Activated CD4-positive, alpha-beta memory T cell treated with anti-CD3 and anti-CD28 coated beads, Interleukin-2, amount 10 ng/mL, durations not matched to agents 7 days and 5 days (primary cell): ENCODE measurements around the gene CDKN1A. TPM values are rescaled to one million over a fixed set of nuclear protein-coding genes. Genes with fewer than 3 reads are reported as not detected.
A peak's percentile ranks its signal among the peaks of the same experiment; 100 is the strongest.

Experiments
- CTCF ChIA-PET: fragments of 350-600 bp; sonication (Branson Sonifier 250); formaldehyde crosslinking; loops from one replicate; lab custom pipeline; 2021; ENCODE audit warnings: antibody characterized with exemption, inconsistent platforms; lab: Charles Lee
- POLR2A ChIA-PET: fragments of 350-600 bp; sonication (Branson Sonifier 250); formaldehyde crosslinking; loops from one replicate; lab custom pipeline; 2021; ENCODE audit warnings: antibody characterized with exemption; lab: Charles Lee
- DNase-seq: peaks from one replicate; pipeline ENCODE4 v3.0.0-alpha.2; 2020
- H3K27ac Mint-ChIP-seq: one replicate; pipeline ENCODE4 v1.8.0; 2021; ENCODE audit warnings: mild to moderate bottlenecking, mixed read lengths
- H3K27me3 Mint-ChIP-seq: one replicate; pipeline ENCODE4 v1.8.0; 2021; ENCODE audit warnings: mixed read lengths
- H3K36me3 Mint-ChIP-seq: one replicate; pipeline ENCODE4 v1.8.0; 2021; ENCODE audit warnings: low read depth, mixed read lengths
- H3K4me1 Mint-ChIP-seq: one replicate; pipeline ENCODE4 v1.8.0; 2021; ENCODE audit warnings: mixed read lengths
- H3K4me3 Mint-ChIP-seq: one replicate; pipeline ENCODE4 v1.8.0; 2021; ENCODE audit warnings: mild to moderate bottlenecking, mixed read lengths
- H3K9me3 Mint-ChIP-seq: one replicate; pipeline ENCODE4 v1.8.0; 2021; ENCODE audit warnings: mixed read lengths
- total RNA-seq, 2 experiments: library from RNA; stranded (reverse); gene quantifications; one replicate each; pipeline ENCODE4 v1.2.3, GENCODE V29; 2021

The CDKN1A gene
- total RNA-seq, 2 experiments from 2014 or later: 107 to 109 TPM

DNA sequence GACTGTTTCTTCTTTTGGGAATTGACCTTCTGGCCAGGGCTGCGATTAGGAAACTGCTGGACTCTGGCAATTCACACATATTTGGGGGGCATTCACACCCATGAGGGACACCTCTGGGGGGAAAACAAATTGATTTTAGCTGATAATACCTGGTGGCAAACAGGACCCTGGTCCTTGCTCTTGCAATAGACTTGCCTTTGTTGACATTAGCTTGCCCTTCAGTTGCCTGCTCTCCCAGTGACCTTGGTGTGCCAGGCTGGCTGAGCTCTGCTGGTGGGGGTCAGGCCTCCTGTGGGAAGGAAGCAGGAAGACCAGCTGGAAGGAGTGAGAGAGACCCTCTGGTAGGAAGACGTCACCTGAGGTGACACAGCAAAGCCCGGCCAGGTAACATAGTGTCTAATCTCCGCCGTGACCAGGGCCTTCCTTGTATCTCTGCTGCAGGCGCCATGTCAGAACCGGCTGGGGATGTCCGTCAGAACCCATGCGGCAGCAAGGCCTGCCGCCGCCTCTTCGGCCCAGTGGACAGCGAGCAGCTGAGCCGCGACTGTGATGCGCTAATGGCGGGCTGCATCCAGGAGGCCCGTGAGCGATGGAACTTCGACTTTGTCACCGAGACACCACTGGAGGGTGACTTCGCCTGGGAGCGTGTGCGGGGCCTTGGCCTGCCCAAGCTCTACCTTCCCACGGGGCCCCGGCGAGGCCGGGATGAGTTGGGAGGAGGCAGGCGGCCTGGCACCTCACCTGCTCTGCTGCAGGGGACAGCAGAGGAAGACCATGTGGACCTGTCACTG, 5.3 kb downstream of the CDKN1A start:
- ChIA-PET CTCF (interaction anchor here (1.9 kb wide), 1 partner anchor 41 kb away, joined by 5 read pairs; no protein-coding TSS in a partner anchor), POLR2A (interaction anchor here (0.7 to 8.6 kb wide), 6 partner anchors 6 to 486 kb away, joined by 3 to 86 read pairs (median 4); partner anchors contain the start of genes PIM1 and SRSF3)
- peaks cover 77% of the 10 kb centered on the region for H3K36me3 Mint-ChIP-seq
- H3K4me1 Mint-ChIP-seq: peaks cover 46% of the 10 kb centered on the region
- DNase-seq: no peak
- no peak overlapping the region for H3K4me3 Mint-ChIP-seq
- H3K27me3 Mint-ChIP-seq: no peaks in the 10 kb centered on the region
- H3K9me3 Mint-ChIP-seq: no peaks in the 10 kb centered on the region
- H3K27ac Mint-ChIP-seq: peak overlapping the region; percentile 71

DNA sequence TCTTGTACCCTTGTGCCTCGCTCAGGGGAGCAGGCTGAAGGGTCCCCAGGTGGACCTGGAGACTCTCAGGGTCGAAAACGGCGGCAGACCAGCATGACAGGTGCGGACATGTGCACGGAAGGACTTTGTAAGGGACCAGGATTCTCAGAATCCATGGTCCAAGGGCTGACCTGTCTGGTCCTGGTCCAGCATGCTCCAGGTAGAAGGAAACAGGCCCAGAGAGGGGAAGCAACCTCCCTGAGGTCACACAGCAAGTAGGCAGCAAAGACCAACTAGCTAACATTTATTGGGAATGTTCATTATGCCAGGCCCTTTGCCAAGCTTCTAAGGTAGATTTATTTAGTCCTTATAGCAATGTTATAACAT, 5.9 kb downstream of the CDKN1A start:
- H3K27ac Mint-ChIP-seq: no peak overlapping the region

DNA sequence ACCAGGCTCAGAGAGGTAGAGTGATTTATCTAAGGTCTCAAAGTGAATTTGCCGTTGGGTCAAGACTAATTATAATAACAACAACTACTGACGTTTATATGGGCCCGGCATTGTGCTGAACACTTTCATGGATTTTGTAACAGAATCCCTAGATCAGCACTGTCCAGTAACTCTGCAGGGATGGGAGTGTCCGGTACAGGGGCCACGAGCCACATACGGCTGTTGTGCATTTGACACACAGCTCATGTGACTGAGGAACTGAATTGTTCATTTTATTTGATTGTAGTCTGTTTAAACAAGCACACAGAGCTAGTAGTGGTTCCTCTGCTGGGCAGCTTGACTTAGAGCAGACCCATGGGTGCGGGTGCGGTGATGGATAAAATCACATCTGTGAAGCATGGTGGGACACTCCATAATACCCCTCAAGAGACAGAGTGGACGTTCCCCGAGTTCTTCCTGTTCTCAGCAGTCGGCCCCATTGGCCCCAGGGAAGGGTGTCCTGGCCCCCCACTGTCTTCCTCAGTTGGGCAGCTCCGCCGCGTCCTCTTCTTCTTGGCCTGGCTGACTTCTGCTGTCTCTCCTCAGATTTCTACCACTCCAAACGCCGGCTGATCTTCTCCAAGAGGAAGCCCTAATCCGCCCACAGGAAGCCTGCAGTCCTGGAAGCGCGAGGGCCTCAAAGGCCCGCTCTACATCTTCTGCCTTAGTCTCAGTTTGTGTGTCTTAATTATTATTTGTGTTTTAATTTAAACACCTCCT, 6.8 kb downstream of the CDKN1A start:
- peaks cover 50% of the 10 kb centered on the region for H3K4me1 Mint-ChIP-seq
- ChIA-PET POLR2A (interaction anchor here (8.6 kb wide), 1 partner anchor 87 kb away, joined by 86 read pairs; the partner anchor contains the start of gene SRSF3), CTCF (interaction anchor here (1.9 to 3.2 kb wide), 2 partner anchors 39 to 74 kb away, joined by 5 to 9 read pairs; no protein-coding TSS in a partner anchor)
- peak overlapping the region; percentile 18 for H3K27ac Mint-ChIP-seq
- H3K4me3 Mint-ChIP-seq: no peak overlapping the region
- no peak for DNase-seq
- H3K9me3 Mint-ChIP-seq: no peaks in the 10 kb centered on the region
- H3K27me3 Mint-ChIP-seq: no peaks in the 10 kb centered on the region
- peaks cover 71% of the 10 kb centered on the region for H3K36me3 Mint-ChIP-seq

More for the DNA sequence above, 5.9 kb downstream of the CDKN1A start:
- H3K36me3 Mint-ChIP-seq: peaks cover 74% of the 10 kb centered on the region
- H3K4me3 Mint-ChIP-seq: no peak overlapping the region
- no peaks in the 10 kb centered on the region for H3K9me3 Mint-ChIP-seq
- DNase-seq: no peak
- no peaks in the 10 kb centered on the region for H3K27me3 Mint-ChIP-seq
- peaks cover 46% of the 10 kb centered on the region for H3K4me1 Mint-ChIP-seq
- POLR2A ChIA-PET: interaction anchor here (0.8 to 8.6 kb wide), 2 partner anchors 8 to 86 kb away, joined by 3 to 86 read pairs; partner anchors contain the start of gene SRSF3
- CTCF ChIA-PET: interaction anchor here (1.9 kb wide), 1 partner anchor 40 kb away, joined by 5 read pairs; no protein-coding TSS in a partner anchor

DNA sequence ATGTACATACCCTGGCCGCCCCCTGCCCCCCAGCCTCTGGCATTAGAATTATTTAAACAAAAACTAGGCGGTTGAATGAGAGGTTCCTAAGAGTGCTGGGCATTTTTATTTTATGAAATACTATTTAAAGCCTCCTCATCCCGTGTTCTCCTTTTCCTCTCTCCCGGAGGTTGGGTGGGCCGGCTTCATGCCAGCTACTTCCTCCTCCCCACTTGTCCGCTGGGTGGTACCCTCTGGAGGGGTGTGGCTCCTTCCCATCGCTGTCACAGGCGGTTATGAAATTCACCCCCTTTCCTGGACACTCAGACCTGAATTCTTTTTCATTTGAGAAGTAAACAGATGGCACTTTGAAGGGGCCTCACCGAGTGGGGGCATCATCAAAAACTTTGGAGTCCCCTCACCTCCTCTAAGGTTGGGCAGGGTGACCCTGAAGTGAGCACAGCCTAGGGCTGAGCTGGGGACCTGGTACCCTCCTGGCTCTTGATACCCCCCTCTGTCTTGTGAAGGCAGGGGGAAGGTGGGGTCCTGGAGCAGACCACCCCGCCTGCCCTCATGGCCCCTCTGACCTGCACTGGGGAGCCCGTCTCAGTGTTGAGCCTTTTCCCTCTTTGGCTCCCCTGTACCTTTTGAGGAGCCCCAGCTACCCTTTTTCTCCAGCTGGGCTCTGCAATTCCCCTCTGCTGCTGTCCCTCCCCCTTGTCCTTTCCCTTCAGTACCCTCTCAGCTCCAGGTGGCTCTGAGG, 7.6 kb downstream of the CDKN1A start:
- Mint-ChIP-seq H3K9me3 (no peaks in the 10 kb centered on the region), H3K36me3 (peaks cover 71% of the 10 kb centered on the region), H3K27me3 (no peaks in the 10 kb centered on the region), H3K4me1 (peaks cover 51% of the 10 kb centered on the region), H3K4me3 (no peak overlapping the region), H3K27ac (no peak overlapping the region)
- ChIA-PET CTCF (interaction anchor here (3.2 kb wide), 1 partner anchor 73 kb away, joined by 9 read pairs; no protein-coding TSS in a partner anchor), POLR2A (no interaction called here)
- DNase-seq: no peak

DNA sequence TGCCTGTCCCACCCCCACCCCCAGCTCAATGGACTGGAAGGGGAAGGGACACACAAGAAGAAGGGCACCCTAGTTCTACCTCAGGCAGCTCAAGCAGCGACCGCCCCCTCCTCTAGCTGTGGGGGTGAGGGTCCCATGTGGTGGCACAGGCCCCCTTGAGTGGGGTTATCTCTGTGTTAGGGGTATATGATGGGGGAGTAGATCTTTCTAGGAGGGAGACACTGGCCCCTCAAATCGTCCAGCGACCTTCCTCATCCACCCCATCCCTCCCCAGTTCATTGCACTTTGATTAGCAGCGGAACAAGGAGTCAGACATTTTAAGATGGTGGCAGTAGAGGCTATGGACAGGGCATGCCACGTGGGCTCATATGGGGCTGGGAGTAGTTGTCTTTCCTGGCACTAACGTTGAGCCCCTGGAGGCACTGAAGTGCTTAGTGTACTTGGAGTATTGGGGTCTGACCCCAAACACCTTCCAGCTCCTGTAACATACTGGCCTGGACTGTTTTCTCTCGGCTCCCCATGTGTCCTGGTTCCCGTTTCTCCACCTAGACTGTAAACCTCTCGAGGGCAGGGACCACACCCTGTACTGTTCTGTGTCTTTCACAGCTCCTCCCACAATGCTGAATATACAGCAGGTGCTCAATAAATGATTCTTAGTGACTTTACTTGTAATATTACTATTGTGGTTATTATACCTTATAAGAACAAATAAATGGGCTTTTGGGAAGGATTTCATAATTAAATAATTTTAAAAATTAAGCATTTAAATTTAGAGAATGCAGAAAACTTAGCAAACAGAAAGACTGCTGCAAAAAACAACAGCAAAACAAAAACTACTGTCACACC, 8.4 kb downstream of the CDKN1A start:
- H3K9me3 Mint-ChIP-seq: no peaks in the 10 kb centered on the region
- H3K4me1 Mint-ChIP-seq: peaks cover 56% of the 10 kb centered on the region
- no peak overlapping the region for H3K4me3 Mint-ChIP-seq
- H3K36me3 Mint-ChIP-seq: peaks cover 67% of the 10 kb centered on the region
- no peak for DNase-seq
- no peaks in the 10 kb centered on the region for H3K27me3 Mint-ChIP-seq
- POLR2A ChIA-PET: interaction anchor here (6.7 kb wide), 1 partner anchor 6 kb away, joined by 77 read pairs; the partner anchor contains the start of gene CDKN1A
- CTCF ChIA-PET: interaction anchor here (0.6 to 3.2 kb wide), 2 partner anchors 72 to 79 kb away, joined by 3 to 9 read pairs; no protein-coding TSS in a partner anchor
- H3K27ac Mint-ChIP-seq: no peak overlapping the region

DNA sequence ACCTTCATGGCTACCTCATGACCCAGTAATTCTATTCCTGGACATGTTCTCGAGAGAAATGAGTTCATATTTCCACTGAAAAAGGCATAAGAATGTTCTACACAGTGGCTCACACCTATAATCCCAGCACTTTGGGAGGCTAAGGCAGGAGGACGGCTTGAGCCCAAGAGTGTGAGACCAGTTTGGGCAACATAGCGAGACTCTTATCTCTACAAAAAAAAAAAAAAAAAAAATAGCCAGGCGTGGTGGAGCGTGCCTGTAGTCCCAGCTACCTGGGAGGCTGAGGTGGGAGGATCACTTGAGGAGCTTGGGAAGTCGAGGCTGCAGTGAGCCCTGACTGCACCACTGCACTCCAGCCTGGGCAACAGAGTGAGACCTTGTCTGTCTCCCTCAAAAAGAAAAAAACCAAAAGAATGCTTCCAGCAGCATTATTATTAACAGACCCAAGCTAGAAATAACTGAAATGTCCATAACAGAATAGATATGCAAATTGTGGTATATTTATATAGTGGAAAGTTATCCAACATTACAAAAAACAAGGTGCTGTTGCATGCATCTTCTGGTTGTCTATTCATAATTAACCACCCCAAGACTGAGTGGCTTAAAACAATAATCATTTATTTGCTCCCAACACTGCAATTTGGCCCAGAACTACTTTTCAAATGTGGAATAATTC, 9.7 kb downstream of the CDKN1A start:
- POLR2A ChIA-PET: interaction anchor here (6.7 kb wide), 1 partner anchor 8 kb away, joined by 77 read pairs; the partner anchor contains the start of gene CDKN1A
- Mint-ChIP-seq H3K27ac (peak overlapping the region; percentile 50), H3K36me3 (peaks cover 56% of the 10 kb centered on the region), H3K27me3 (no peaks in the 10 kb centered on the region), H3K4me3 (no peak overlapping the region), H3K4me1 (peaks cover 56% of the 10 kb centered on the region), H3K9me3 (no peaks in the 10 kb centered on the region)
- no peak for DNase-seq
- CTCF ChIA-PET: interaction anchor here (0.7 to 3.2 kb wide), 5 partner anchors 23 to 248 kb away, joined by 3 to 9 read pairs (median 3); no protein-coding TSS in a partner anchor

DNA sequence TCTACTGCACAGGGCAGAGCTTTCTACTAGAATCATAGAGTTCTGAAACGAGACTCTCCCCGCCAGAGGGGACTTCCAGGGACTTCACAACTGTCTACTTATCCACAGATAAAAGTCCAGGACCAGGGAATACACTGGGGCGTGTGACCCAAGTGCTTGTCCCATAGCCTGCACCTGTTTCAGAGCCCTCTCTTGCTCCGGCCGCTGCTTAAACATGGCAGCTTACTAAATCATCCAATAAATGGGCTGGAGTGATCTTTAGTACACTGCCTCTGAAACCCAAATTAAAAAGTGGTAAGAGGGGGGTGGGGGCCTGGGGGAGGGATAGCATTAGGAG, 10.2 kb downstream of the CDKN1A start:
- Mint-ChIP-seq H3K36me3 (peaks cover 51% of the 10 kb centered on the region), H3K27me3 (no peaks in the 10 kb centered on the region), H3K9me3 (no peaks in the 10 kb centered on the region), H3K27ac (peak overlapping the region; percentile 50), H3K4me3 (no peak overlapping the region), H3K4me1 (peaks cover 55% of the 10 kb centered on the region)
- ChIA-PET POLR2A (interaction anchor here (6.7 kb wide), 1 partner anchor 8 kb away, joined by 77 read pairs; the partner anchor contains the start of gene CDKN1A), CTCF (interaction anchor here (0.7 to 0.9 kb wide), 3 partner anchors 23 to 249 kb away, joined by 3 to 5 read pairs (median 3); no protein-coding TSS in a partner anchor)
- no peak for DNase-seq

DNA sequence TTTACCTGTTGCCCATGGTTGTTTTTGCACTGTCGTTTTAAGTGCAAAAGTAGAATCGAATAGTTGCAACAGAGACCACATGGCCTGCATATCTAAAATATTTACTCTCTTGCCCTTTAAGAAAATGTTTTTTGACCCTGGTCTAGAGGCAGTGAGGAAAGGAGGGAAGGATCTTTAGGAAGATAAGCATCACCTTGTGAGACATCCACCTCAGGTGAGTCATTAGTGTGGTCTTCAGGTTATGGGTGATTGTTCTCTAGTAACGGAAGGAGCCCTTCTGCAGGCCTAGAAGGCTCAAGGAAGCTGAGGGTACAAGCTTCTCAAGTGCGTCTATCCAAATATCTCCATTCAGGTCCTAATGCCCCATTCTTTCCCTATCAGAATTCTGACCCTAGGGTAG, 12.5 kb downstream of the CDKN1A start:
- no peak for DNase-seq
- Mint-ChIP-seq H3K4me3 (no peak overlapping the region), H3K27ac (peak overlapping the region; percentile 86), H3K36me3 (peaks cover 28% of the 10 kb centered on the region), H3K4me1 (peaks cover 59% of the 10 kb centered on the region), H3K27me3 (no peaks in the 10 kb centered on the region), H3K9me3 (no peaks in the 10 kb centered on the region)
- POLR2A ChIA-PET: interaction anchor here (1.0 to 6.7 kb wide), 2 partner anchors 10 to 267 kb away, joined by 3 to 77 read pairs; partner anchors contain the start of gene CDKN1A
- CTCF ChIA-PET: interaction anchor here (0.9 to 2.6 kb wide), 5 partner anchors 9 to 76 kb away, joined by 3 to 18 read pairs (median 7); no protein-coding TSS in a partner anchor

DNA sequence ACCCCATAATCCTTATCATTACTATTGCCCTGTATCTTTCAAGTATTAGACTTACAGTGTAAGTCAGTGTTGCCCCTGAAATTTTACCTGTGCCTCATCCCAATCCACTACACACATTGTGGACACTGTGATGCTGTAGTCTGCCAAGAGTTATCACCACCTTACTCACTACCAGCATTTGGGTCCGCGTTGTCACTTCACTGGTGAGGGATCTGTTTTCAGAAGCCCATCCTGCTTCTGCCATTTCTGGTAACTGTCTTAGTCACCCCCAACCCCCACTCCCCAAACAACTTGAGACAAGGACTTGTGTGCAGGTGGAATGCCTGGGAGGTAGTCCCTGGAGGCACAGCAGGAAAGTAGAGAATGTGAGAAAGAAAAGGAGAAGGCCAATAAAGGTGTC, 13.1 kb downstream of the CDKN1A start:
- Mint-ChIP-seq H3K27ac (peak overlapping the region; percentile 86), H3K9me3 (no peaks in the 10 kb centered on the region), H3K36me3 (peaks cover 22% of the 10 kb centered on the region), H3K27me3 (no peaks in the 10 kb centered on the region), H3K4me3 (no peak overlapping the region), H3K4me1 (peaks cover 62% of the 10 kb centered on the region)
- CTCF ChIA-PET: interaction anchor here (1.0 to 2.6 kb wide), 5 partner anchors 10 to 77 kb away, joined by 3 to 18 read pairs (median 8); no protein-coding TSS in a partner anchor
- no peak for DNase-seq
- POLR2A ChIA-PET: interaction anchor here (1.0 to 6.7 kb wide), 2 partner anchors 11 to 268 kb away, joined by 3 to 77 read pairs; partner anchors contain the start of gene CDKN1A

DNA sequence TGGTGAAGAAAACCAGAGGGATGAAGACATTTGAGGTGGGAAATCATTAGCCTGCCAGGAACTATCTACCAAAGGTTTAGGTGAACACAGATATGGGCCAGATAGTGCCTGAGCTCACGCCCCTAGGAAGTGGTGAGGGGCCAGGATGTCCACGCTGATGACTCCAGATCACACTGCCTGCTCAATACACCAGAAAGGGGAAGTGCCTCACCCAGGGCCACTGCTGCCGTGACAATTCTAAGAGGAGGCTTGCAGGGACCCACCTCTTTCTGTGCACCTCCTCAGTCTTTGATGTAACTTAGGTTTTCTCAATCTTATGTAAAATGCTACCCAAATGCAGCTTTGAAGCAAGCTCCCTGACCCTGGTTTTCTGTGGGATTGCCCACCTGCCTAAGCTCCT, 13.7 kb downstream of the CDKN1A start:
- ChIA-PET POLR2A (interaction anchor here (0.8 to 6.7 kb wide), 8 partner anchors 8 to 262 kb away, joined by 3 to 77 read pairs (median 3); partner anchors contain the start of genes CDKN1A and PI16), CTCF (interaction anchor here (0.7 to 2.6 kb wide), 8 partner anchors 10 to 77 kb away, joined by 3 to 18 read pairs (median 4); partner anchors contain the start of gene CDKN1A)
- Mint-ChIP-seq H3K9me3 (no peaks in the 10 kb centered on the region), H3K27ac (peak overlapping the region; percentile 86), H3K36me3 (peaks cover 16% of the 10 kb centered on the region), H3K4me3 (peak overlapping the region; percentile 8), H3K4me1 (peaks cover 68% of the 10 kb centered on the region), H3K27me3 (no peaks in the 10 kb centered on the region)
- DNase-seq: peak; percentile 82
